Fibroblast of gingiva (primary cell): ENCODE measurements around the gene PLEKHO1.
A peak's percentile ranks its signal among the peaks of the same experiment; 100 is the strongest.
"Not testable (repeated sequence)": the region's sequence is repeated elsewhere in the genome, so short reads cannot be mapped to it uniquely, and the experiment has no call there.

Experiments
- DNase-seq: peaks from one replicate; pipeline ENCODE4 v3.0.0-alpha.2; 2011; ENCODE audit warnings: low read depth

The PLEKHO1 gene, protein sequence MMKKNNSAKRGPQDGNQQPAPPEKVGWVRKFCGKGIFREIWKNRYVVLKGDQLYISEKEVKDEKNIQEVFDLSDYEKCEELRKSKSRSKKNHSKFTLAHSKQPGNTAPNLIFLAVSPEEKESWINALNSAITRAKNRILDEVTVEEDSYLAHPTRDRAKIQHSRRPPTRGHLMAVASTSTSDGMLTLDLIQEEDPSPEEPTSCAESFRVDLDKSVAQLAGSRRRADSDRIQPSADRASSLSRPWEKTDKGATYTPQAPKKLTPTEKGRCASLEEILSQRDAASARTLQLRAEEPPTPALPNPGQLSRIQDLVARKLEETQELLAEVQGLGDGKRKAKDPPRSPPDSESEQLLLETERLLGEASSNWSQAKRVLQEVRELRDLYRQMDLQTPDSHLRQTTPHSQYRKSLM

GRCh38 chr1:150149271-150150132 is at the start of gene PLEKHO1:
PLEKHO1 (plus strand) TSS chr1:150149916; CDS start chr1:150150258, 342 bp downstream.
- DNase-seq = peak; percentile 80

DNA sequence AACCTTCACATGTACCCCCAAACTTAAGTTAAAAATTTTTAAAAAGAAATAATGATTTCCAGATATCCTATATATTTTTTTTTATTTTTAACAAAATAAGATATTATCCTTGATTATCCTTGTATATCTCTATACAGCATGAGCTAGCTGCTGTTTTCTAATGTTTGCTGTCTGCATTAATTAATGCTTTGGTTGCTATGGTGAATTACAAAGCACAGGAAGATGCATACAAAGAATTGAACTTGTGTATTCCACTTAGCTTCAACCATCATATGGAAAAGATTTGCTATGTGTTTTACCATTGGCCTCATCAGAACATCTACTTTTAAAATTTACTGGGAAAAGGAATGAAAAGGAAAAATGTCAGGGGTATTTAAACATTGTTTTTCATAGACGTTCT is 46.7 kb upstream of the PLEKHO1 start:
- no peak for DNase-seq

GRCh38 chr1:150106341-150106740 is 43.4 kb upstream of the PLEKHO1 start:
- DNase-seq = peak; percentile 48

GRCh38 chr1:150109586-150109985 is 40.1 kb upstream of the PLEKHO1 start:
- DNase-seq = no peak

- no peak for DNase-seq
Measured at GRCh38 chr1:150110116-150110515, 39.6 kb upstream of the PLEKHO1 start.

GRCh38 chr1:150111670-150112069 is 38.0 kb upstream of the PLEKHO1 start:
- no peak for DNase-seq

GRCh38 chr1:150115121-150115520 is 34.6 kb upstream of the PLEKHO1 start:
- no peak for DNase-seq

DNA sequence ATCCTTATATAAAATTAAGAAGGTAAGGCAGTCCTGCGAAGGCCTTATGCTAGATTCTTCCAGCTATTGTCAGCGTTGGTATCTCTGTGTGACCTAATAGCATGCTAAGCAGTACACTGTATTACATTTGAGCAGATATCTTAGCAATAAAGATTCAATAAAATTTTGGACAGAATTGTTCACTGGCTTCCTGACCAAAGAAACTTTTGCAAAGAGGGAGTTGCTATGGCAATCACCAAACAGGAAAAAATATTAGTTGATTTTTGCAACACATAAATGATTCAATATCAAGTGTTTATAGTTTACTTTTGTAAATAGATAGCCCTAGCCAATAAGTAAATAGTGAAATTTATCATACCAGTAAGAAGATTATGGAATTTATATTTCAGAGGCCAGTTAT is 31.0 kb upstream of the PLEKHO1 start:
- no peak for DNase-seq

- no peak for DNase-seq
Measured at GRCh38 chr1:150121236-150121862, 28.4 kb upstream of the PLEKHO1 start.

DNA sequence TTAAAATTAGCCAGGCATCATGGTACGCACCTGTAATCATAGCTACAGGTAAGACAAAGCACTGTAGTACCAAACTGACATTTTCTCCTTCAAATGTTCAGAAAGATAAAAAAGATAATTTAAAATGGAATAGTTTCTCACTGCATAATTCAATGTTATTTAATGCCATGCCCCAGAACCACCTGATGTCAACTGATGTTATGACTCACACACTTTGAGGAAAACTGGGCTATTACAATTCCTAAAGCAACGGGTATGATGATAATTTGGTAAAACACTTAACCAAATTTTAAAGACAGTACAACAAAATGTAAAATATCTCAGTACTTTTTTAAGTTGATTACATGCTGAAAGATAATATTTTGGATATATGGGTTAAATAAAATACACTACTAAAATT is 22.9 kb upstream of the PLEKHO1 start:
- DNase-seq = no peak

DNA sequence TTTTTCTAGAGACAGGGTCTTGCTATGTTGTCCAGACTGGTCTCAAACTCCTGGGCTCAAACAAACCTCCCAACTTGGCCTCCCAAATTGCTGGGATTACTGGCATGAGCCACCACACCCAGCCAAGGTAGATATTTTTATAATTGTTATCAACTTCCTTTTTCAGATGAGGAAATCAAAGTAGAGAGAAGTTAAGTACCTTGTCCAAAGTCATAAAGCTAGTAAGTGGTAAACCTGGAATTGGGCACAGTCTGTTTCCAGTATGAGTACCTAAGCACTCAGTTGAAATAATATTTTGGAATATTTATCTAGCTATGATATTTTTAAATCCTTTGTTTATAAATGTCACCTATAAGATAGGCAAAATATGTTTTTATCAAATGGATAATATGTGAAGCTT is 22.3 kb upstream of the PLEKHO1 start:
- DNase-seq = no peak

DNA sequence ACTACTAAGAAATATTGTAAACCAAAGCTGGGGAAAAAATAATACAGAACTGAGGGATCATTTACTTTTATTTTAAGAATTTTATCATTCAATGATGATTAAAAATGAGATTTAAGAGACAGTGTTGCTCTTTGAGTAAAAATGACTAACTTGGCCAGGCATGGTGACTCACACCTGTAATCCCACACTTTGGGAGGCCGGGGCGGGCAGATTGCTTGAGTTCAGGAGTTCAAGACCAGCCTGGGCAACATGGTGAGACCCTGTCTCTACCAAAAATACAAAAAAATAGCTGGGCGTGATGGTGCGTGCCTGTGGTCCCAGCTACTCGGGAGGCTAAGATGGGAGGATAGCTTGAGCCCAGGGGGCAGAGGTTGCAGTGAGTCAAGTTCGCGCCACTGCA is 21.8 kb upstream of the PLEKHO1 start:
- no peak for DNase-seq

DNA sequence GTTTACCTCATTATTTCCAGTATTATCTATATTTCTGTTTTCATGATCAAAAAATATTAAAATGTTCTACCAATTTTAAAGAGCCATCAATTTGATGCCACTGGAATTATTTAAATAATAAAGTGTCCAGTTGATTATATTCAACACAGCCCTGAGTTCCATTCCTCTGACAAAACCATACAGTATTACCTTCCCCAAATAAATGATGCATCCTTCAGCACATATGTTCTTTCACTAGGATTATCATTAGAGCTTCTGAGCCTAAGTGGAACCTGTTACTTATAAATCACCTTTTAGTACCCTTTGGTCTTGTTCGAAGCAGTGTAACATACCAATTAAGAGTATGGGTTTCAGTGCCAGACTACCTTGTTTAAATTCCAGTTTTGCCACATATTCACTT is 17.3 kb upstream of the PLEKHO1 start:
- no peak for DNase-seq

DNA sequence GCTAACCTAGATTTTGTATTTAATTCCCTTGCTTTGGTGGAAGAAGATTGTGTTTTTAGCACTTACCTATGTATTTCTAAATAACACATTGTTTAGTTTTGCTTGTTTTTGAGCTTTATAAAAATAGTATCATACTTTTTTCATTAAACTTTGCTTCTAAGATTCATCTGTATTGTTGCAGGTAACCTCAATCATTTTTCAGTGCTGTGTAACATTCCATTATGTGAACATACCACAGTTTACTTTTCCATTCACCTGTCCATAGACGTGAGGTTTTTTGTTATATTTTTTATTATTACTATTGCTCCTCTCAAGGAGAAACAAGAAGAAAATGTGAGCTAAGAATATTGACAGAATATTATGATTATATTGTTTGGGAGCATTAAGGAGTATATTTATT is 15.2 kb upstream of the PLEKHO1 start:
- DNase-seq = no peak

GRCh38 chr1:150135400-150135799 is 14.3 kb upstream of the PLEKHO1 start:
- peak; percentile 40 for DNase-seq

GRCh38 chr1:150138044-150138443 is 11.7 kb upstream of the PLEKHO1 start:
- DNase-seq = no peak

- DNase-seq = no peak
Measured at GRCh38 chr1:150141452-150141851, 8.3 kb upstream of the PLEKHO1 start.

- no peak for DNase-seq
Measured at GRCh38 chr1:150142083-150142482, 7.6 kb upstream of the PLEKHO1 start.

GRCh38 chr1:150144606-150145005 is 5.1 kb upstream of the PLEKHO1 start:
- DNase-seq = no peak

DNA sequence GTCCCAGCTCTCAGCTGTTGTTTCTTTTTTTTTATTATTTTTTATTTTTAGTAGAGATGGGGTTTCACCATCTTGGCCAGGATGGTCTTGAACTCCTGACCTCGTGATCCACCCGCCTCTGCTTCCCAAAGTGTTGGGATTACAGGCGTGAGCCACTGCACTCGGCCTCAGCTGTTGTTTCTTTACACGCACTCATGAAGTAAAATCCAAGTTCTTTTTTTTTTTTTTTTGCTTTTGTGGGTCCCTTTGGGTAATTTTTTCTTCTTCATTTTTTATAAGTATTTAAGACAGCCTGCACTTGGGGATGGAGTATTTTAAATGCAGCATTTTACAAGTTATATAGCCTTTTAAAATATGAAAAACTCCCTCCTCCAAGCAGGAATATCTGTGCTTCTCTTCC is 3.7 kb upstream of the PLEKHO1 start:
- DNase-seq = not testable (repeated sequence)

DNA sequence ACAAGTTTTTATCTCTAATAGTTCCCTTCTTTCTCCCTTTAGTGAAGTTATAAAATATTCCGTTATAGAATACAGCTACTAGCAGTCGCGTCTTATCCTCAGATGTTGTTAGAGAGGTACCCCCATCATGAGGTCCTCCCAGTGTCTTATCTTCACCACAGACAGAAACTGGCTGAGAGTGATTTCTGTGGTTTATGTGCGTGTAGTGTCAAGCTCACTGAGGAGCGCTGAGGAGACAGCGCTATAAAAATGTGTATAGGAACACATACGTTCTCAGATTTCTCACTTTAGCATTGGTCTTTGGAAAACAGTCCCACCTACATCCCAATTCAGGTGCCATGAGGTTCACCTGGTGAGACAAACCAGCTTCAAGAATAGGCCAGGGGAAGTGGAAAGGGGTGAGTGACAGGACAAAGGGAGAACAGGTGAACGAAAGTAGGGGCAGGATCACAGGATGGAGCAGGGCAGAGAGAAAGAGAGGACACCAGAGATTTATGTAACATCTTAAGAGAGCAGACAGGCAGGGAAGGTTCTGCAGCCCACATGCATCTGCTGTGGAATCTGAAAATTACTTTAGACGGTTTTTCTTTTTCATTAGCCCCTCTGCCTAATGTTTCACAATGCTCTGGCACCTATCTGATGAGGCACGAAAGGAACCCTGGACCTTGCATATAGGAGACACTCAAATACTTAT is 2.7 kb upstream of the PLEKHO1 start:
- DNase-seq = no peak

GRCh38 chr1:150148837-150149270 is 862 bp upstream of the PLEKHO1 start:
- no peak for DNase-seq
